Muscle of arm (tissue), 12 donors: ENCODE results near the gene TRPM6. TPM values are rescaled to one million over a fixed set of nuclear protein-coding genes. Genes with fewer than 3 reads are reported as not detected.
"Not testable (repeated sequence)": the region's sequence is repeated elsewhere in the genome, so short reads cannot be mapped to it uniquely, and the experiment has no call there.

Source experiments
- DNase-seq: peaks from one replicate; pipeline ENCODE4 v3.0.0-alpha.2; 2013
- polyA plus RNA-seq, 12 donors: library from polyadenylated mRNA; unstranded; fragments of 120-200 nt; gene quantifications; one replicate each; pipeline ENCODE4 v1.2.1, GENCODE V29; 2013; ENCODE audit not compliant: insufficient read length in 12 of 12

The TRPM6 gene
- polyA plus RNA-seq, 12 donors: 0.05 to 0.47 (median 0.12) TPM; not detected in 2

- not testable (repeated sequence) for DNase-seq
Observed at GRCh38 chr9:74860247-74860646, 27.5 kb downstream of the TRPM6 start.

DNA sequence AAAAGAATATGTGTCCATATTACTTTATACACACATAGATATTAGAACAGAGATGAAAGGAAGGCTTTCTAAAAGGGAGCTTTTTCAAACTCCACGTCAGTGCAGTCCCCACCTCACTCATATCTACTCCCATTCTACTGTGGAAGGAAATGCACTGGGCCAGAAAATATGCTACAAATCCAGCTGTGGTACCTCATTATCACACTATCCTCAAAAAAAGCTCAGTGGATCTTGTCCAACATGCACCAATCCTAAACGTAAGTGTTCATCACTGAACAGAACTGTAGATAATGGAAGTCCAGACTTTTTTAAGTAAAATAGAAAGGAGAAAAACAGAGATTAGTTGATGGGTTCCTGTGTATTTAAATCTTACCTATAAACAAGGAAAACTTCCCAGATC, 27.9 kb downstream of the TRPM6 start:
- DNase-seq: no peak

DNA sequence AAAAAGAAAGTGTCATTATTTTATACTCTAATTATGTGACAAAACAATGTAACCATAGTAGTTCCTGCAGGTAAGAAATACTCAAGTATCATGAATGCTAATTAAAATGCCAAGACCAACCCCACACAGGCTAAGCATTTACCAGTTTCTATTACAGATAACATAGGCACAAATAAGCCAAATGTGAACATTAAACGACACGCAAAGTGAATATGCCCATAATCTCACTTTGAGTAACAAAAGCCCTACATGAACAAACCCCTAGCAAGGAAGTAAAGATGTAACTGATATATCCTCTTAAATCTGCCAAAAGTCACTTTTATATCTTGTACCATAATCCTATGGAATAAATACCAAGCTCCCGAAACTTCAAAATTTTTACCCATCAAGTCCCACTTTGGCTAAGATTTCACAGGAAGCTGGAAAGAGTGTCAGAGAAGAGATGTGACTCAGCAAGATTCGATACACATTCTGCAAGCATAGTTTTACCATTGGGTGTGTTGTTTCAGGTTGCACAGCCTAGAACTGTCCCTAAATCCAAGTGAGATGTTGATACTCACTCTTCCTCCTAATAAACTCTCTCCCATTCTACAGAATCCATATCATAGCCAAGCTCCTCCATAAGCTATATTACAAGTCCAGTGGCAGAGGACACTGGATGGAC, 28.8 kb downstream of the TRPM6 start:
- DNase-seq: no peak

- DNase-seq: no peak
Observed at GRCh38 chr9:74856989-74857388, 30.7 kb downstream of the TRPM6 start.

GRCh38 chr9:74855072-74855471, 32.6 kb downstream of the TRPM6 start:
- DNase-seq: no peak

DNA sequence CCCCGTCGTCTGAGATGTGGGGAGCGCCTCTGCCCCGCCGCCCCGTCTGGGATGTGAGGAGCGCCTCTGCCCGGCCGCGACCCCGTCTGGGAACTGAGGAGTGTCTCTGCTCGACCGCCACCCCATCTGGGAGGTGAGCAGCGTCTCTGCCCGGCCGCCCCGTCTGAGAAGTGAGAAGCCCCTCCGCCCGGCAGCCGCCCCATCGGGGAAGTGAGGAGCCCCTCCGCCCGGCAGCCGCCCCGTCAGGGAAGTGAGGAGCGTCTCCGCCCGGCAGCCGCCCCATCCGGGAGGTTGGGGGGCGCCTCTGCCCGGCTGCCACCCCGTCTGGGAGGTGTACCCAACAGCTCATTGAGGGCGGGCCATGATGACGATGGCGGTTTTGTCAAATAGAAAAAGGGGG, 34.7 kb downstream of the TRPM6 start:
- DNase-seq: not testable (repeated sequence)

- no peak for DNase-seq
Observed at GRCh38 chr9:74848153-74848525, 39.6 kb downstream of the TRPM6 start.

DNA sequence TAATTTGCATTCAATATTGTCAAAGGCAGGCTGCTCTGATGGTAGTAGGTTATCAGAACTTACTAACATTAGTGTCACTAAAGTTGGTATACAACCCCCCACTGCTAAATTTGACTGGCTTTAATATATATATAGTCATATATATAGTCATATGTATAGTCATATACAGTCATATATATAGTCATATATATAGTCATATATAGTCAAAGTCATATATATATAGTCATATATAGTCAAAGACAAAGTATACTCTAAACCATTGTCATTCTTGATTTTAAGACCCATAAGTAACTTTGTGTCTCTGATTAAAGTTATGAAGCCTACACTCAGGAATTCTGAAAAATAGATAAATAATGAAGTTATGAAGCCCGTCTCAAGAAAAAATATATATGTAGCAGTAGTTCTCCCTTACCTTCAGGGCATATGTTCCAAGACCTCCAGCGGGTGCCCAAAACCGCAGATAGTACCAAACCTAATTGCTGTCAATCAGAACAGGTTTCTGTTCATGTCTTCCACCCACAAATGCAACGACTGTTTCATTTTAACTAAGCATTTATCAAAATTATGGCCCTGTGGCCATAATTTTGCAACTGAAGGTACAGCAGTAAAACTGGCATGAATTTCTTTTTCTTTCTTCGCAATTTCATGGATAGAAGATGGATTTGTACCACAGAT, 40.1 kb downstream of the TRPM6 start:
- DNase-seq: no peak

DNA sequence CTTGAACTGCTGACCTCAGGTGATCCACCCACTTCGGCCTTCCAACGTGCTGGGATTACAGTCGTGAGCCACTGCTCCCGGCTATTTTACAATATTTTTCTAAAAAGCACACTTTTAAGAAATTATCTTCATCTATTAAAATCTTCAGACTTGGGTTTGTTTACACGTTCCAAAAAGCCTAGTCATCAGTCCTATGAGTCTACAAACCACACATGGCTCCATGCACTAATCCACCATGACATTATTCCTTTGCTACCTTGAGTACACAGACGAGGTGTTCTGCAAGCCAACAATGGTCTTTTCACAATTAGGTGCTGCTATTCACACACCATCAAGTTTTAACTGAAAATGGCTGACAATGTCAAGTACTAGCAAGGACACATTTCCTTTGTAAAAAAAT, 41.0 kb downstream of the TRPM6 start:
- no peak for DNase-seq

DNA sequence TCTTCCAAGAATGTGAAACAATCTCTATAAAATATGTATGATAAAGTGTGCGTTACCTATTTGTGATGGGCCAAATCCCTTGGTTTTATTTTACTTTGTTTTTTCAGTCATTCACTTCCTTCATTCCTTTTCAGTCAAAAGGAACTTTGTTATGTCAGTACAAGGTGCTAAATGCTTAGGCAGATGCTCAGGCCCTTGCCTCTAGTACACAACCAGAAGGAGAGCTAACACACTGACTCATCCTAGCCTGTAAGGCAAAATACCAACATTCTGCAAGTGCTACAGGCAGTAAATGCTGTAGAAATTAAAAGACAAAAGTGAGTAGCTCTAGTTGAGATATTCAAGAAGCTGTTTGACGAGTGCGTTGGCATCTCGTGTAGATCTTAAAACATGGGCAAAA, 49.4 kb downstream of the TRPM6 start:
- DNase-seq: no peak

- peak; percentile 22 for DNase-seq
Observed at GRCh38 chr9:74824654-74825053, 63.1 kb downstream of the TRPM6 start.

GRCh38 chr9:74821636-74822035, 66.1 kb downstream of the TRPM6 start:
- DNase-seq: no peak

DNA sequence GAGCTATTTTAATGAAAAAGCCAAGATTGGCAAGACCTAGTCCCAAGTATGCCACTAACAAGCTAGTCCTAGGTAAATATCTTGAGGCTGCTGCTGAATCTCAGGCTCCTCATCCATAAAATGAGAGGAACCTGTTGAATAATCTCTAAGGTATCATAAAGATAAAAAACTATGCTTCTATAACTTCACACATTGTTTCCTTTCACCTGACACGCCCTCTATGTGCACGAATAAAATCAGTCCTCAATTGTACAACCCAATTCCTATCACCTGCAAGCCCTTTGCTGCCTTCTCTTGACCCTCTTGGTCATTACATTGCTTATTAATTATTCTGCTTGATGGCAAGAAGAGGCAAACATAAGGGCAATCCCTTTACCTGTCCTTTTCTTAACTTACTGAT, 69.9 kb downstream of the TRPM6 start:
- DNase-seq: no peak

DNA sequence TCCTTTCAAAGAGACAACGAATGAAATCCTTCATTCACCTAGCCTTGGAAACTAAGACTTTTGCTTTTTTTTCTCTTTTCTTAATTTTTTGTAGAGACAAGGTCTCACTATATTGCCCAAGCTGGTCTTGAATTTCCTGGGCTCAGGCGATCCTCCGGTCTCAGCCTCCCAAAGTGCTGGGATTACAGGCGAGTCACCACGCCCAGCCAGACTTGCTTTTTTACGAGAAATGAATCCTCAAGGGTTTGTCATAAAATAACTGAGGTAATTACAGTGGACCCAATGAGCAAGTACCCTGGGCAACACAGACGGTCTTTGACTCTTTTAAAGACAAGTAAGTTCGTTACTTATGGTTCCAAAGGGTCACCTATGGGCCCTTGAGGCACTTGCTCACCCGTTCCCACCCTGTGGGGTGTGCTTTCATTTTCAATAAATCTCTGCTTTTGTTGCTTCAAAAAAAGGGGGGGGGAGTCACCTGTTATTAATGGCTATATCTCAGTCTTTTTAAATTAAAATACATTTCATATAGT, 70.4 kb downstream of the TRPM6 start:
- DNase-seq: no peak

- no peak for DNase-seq
Observed at GRCh38 chr9:74810200-74810599, 77.5 kb downstream of the TRPM6 start.

GRCh38 chr9:74804018-74804385, 83.7 kb downstream of the TRPM6 start:
- DNase-seq: no peak

- no peak for DNase-seq
Observed at GRCh38 chr9:74803376-74804017, 84.2 kb downstream of the TRPM6 start.

GRCh38 chr9:74800226-74800625, 87.5 kb downstream of the TRPM6 start:
- no peak for DNase-seq

- no peak for DNase-seq
Observed at GRCh38 chr9:74795803-74796202, 91.9 kb downstream of the TRPM6 start.

- no peak for DNase-seq
Observed at GRCh38 chr9:74795081-74795480, 92.6 kb downstream of the TRPM6 start.

DNA sequence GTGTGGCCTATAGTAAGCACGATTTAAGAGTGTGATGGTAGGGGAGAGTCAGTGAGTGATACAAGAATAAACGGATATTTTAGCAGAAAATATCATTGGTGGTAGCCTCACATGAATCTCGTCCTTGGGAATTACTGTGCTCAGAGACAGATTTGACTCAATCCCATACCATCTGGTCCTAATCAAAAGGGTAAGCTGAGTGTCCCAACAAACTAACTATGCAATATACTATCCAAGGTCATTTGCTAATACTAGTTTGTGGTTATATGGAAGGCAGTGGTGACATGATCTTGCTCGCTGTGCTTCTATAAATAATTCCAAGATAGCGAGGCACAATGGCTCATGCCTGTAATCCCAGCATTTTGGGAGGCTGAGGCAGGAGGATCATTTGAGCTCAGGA, 103.2 kb downstream of the TRPM6 start:
- no peak for DNase-seq

DNA sequence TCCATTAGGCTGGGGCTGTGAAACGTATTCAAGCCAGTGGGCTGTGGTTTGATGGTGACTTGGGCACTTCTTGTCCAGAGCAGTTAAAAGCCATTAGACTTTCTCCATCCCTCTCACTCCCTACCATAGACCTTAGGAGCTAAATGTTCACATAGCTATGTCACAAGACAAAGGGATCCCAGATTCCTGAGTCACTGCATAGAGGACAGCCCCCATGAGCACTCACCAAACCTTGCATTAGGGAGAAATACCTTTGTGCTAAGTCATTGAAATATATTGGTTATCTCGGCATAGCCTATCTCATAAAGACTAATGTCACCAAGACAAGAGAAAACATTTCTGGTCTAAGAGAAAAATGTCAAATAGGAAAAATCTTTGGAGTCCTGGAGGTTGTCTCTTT, 104.3 kb downstream of the TRPM6 start:
- no peak for DNase-seq
